SK-N-SH treated with all-trans-retinoic acid at 6 μM for 48 hours (cell line): Measurements from ENCODE around the gene PDLIM4.

Experiments used
- ATAC-seq: fragments of 200-7000 bp; cut with Tn5 transposase; 3 replicates; pipeline ENCODE4 v1.9.1; 2020; ENCODE audit warnings: mild to moderate bottlenecking, moderate library complexity
- ARNTL ChIP-seq: fragments of 450-650 bp; formaldehyde crosslinking; IDR thresholded peaks from 2 replicates; pipeline ENCODE4 v1.5.0; 2020; ENCODE audit warnings: low read depth, mild to moderate bottlenecking, moderate library complexity, borderline replicate concordance
- BACH2 ChIP-seq: fragments of 250-450 bp; sonication (Bioruptor Pico); IDR thresholded peaks from 2 replicates; pipeline ENCODE4 v1.9.0; 2021; ENCODE audit warnings: mild to moderate bottlenecking, borderline replicate concordance
- CSDC2 ChIP-seq: fragments of 250-450 bp; sonication (Bioruptor Pico); IDR thresholded peaks from 2 replicates; pipeline ENCODE4 v1.5.0; 2020; ENCODE audit warnings: mild to moderate bottlenecking, moderate library complexity
- ESRRG ChIP-seq: fragments of 250-450 bp; sonication (Bioruptor Pico); IDR thresholded peaks from 2 replicates; pipeline ENCODE4 v1.6.1; 2021; ENCODE audit warnings: mild to moderate bottlenecking
- GLIS3 ChIP-seq: fragments of 250-450 bp; sonication (Bioruptor Pico); IDR thresholded peaks from 2 replicates; pipeline ENCODE4 v1.5.0; 2020; ENCODE audit warnings: mild to moderate bottlenecking, moderate library complexity
- PPARA ChIP-seq: fragments of 250-450 bp; sonication (Bioruptor Pico); IDR thresholded peaks from 2 replicates; pipeline ENCODE4 v1.5.0; 2020; ENCODE audit warnings: mild to moderate bottlenecking, borderline replicate concordance
- RARB ChIP-seq: fragments of 250-450 bp; sonication (Bioruptor Pico); IDR thresholded peaks from 2 replicates; pipeline ENCODE4 v1.8.0; 2021; ENCODE audit warnings: mild to moderate bottlenecking, moderate library complexity
- SNAI2 ChIP-seq: fragments of 250-450 bp; sonication (Bioruptor Pico); IDR thresholded peaks from 2 replicates; pipeline ENCODE4 v1.5.0; 2020; ENCODE audit warnings: mild to moderate bottlenecking, moderate library complexity
- TCF4 ChIP-seq: fragments of 250-450 bp; sonication (Bioruptor Pico); IDR thresholded peaks from 2 replicates; pipeline ENCODE4 v1.8.0; 2021; ENCODE audit warnings: mild to moderate bottlenecking, moderate library complexity, borderline replicate concordance
- TOX ChIP-seq: fragments of 250-450 bp; sonication (Bioruptor Pico); IDR thresholded peaks from 2 replicates; pipeline ENCODE4 v1.8.0; 2021; ENCODE audit warnings: mild to moderate bottlenecking, moderate library complexity, borderline replicate concordance
- ZC3H10 ChIP-seq: fragments of 250-450 bp; sonication (Bioruptor Pico); IDR thresholded peaks from 2 replicates; pipeline ENCODE4 v1.5.1; 2021; ENCODE audit warnings: mild to moderate bottlenecking, moderate library complexity
- ZFP3 ChIP-seq: fragments of 250-450 bp; sonication (Bioruptor Pico); IDR thresholded peaks from 2 replicates; pipeline ENCODE4 v1.5.0; 2020; ENCODE audit warnings: mild to moderate bottlenecking, moderate library complexity
- ZFP30 ChIP-seq: fragments of 450-650 bp; formaldehyde crosslinking; IDR thresholded peaks from 2 replicates; pipeline ENCODE4 v1.5.0; 2022; ENCODE audit warnings: mild to moderate bottlenecking, moderate library complexity
- ZNF565 ChIP-seq: fragments of 450-650 bp; formaldehyde crosslinking; conservative IDR thresholded peaks from 2 replicates; pipeline ENCODE4 v1.5.0; 2020; ENCODE audit warnings: low read depth, mild to moderate bottlenecking, moderate library complexity
- ZNF8 ChIP-seq: fragments of 450-650 bp; formaldehyde crosslinking; IDR thresholded peaks from 2 replicates; pipeline ENCODE4 v1.5.0; 2020; ENCODE audit warnings: mild to moderate bottlenecking, moderate library complexity
- TF ChIP-seq, protein P1 (sequence below): fragments of 250-450 bp; sonication (Bioruptor Pico); IDR thresholded peaks from 2 replicates; pipeline ENCODE4 v1.5.1; 2021; ENCODE audit warnings: mild to moderate bottlenecking, moderate library complexity
- TF ChIP-seq, protein P2 (sequence below): fragments of 250-450 bp; sonication (Bioruptor Pico); IDR thresholded peaks from 2 replicates; pipeline ENCODE4 v1.5.0; 2020; ENCODE audit warnings: mild to moderate bottlenecking, moderate library complexity
- TF ChIP-seq, protein P3 (sequence below): fragments of 250-450 bp; sonication (Bioruptor Pico); IDR thresholded peaks from 2 replicates; pipeline ENCODE4 v1.8.0; 2020; ENCODE audit warnings: mild to moderate bottlenecking, moderate library complexity, borderline replicate concordance
- TF ChIP-seq, protein P4 (sequence below): fragments of 250-450 bp; sonication (Bioruptor Pico); IDR thresholded peaks from 2 replicates; pipeline ENCODE4 v1.5.1; 2020; ENCODE audit warnings: low read depth, mild to moderate bottlenecking, moderate library complexity
- TF ChIP-seq, protein P5 (sequence below): fragments of 250-450 bp; sonication (Bioruptor Pico); IDR thresholded peaks from 2 replicates; pipeline ENCODE4 v1.8.0; 2021; ENCODE audit warnings: low read depth, mild to moderate bottlenecking, moderate library complexity, borderline replicate concordance

PDLIM4 gene

DNA sequence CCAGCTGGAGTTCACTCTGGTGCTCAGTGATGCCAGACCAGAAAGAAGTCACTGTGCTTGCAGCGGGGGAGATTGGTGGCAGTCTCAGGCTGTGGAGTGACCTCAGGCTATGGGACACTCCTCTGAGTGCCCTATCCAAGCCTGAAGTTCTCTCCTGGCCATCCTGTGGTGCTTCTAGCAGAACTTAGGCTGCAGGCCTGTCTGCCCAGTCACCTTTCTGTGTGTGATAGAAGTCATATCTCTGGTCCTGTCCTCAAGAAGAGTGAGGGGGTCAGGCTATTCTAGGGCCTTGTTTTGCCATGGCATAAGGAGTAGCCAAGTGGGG lies 9.3 kb downstream of the PDLIM4 start:
- TF ChIP-seq ZFP30 (CRISPR knock-in tag) (no peak), PPARA (CRISPR knock-in tag) (no peak), ZFP3 (CRISPR knock-in tag) (no peak), BACH2 (no peak), TCF4 (CRISPR knock-in tag) (no peak), CSDC2 (CRISPR knock-in tag) (no peak), RARB (CRISPR knock-in tag) (no peak), ZNF8 (no peak), ESRRG (CRISPR knock-in tag) (no peak), SNAI2 (no peak), GLIS3 (CRISPR knock-in tag) (no peak), ZNF565 (CRISPR knock-in tag) (no peak), ZC3H10 (no peak), ARNTL (no peak)
- TF ChIP-seq, protein P1, sequence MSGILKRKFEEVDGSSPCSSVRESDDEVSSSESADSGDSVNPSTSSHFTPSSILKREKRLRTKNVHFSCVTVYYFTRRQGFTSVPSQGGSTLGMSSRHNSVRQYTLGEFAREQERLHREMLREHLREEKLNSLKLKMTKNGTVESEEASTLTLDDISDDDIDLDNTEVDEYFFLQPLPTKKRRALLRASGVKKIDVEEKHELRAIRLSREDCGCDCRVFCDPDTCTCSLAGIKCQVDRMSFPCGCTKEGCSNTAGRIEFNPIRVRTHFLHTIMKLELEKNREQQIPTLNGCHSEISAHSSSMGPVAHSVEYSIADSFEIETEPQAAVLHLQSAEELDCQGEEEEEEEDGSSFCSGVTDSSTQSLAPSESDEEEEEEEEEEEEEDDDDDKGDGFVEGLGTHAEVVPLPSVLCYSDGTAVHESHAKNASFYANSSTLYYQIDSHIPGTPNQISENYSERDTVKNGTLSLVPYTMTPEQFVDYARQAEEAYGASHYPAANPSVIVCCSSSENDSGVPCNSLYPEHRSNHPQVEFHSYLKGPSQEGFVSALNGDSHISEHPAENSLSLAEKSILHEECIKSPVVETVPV (CRISPR knock-in tag), result no peak
- TF ChIP-seq, protein P2, sequence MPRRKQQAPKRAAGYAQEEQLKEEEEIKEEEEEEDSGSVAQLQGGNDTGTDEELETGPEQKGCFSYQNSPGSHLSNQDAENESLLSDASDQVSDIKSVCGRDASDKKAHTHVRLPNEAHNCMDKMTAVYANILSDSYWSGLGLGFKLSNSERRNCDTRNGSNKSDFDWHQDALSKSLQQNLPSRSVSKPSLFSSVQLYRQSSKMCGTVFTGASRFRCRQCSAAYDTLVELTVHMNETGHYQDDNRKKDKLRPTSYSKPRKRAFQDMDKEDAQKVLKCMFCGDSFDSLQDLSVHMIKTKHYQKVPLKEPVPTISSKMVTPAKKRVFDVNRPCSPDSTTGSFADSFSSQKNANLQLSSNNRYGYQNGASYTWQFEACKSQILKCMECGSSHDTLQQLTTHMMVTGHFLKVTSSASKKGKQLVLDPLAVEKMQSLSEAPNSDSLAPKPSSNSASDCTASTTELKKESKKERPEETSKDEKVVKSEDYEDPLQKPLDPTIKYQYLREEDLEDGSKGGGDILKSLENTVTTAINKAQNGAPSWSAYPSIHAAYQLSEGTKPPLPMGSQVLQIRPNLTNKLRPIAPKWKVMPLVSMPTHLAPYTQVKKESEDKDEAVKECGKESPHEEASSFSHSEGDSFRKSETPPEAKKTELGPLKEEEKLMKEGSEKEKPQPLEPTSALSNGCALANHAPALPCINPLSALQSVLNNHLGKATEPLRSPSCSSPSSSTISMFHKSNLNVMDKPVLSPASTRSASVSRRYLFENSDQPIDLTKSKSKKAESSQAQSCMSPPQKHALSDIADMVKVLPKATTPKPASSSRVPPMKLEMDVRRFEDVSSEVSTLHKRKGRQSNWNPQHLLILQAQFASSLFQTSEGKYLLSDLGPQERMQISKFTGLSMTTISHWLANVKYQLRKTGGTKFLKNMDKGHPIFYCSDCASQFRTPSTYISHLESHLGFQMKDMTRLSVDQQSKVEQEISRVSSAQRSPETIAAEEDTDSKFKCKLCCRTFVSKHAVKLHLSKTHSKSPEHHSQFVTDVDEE, result no peak
- TF ChIP-seq, protein P3, sequence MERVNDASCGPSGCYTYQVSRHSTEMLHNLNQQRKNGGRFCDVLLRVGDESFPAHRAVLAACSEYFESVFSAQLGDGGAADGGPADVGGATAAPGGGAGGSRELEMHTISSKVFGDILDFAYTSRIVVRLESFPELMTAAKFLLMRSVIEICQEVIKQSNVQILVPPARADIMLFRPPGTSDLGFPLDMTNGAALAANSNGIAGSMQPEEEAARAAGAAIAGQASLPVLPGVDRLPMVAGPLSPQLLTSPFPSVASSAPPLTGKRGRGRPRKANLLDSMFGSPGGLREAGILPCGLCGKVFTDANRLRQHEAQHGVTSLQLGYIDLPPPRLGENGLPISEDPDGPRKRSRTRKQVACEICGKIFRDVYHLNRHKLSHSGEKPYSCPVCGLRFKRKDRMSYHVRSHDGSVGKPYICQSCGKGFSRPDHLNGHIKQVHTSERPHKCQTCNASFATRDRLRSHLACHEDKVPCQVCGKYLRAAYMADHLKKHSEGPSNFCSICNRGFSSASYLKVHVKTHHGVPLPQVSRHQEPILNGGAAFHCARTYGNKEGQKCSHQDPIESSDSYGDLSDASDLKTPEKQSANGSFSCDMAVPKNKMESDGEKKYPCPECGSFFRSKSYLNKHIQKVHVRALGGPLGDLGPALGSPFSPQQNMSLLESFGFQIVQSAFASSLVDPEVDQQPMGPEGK (CRISPR knock-in tag), result no peak
- TF ChIP-seq, protein P4, sequence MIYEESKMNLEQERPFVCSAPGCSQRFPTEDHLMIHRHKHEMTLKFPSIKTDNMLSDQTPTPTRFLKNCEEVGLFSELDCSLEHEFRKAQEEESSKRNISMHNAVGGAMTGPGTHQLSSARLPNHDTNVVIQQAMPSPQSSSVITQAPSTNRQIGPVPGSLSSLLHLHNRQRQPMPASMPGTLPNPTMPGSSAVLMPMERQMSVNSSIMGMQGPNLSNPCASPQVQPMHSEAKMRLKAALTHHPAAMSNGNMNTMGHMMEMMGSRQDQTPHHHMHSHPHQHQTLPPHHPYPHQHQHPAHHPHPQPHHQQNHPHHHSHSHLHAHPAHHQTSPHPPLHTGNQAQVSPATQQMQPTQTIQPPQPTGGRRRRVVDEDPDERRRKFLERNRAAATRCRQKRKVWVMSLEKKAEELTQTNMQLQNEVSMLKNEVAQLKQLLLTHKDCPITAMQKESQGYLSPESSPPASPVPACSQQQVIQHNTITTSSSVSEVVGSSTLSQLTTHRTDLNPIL (CRISPR knock-in tag), result no peak
- TF ChIP-seq, all 23 proteins: peak for 0
- ATAC-seq, result no peak

DNA sequence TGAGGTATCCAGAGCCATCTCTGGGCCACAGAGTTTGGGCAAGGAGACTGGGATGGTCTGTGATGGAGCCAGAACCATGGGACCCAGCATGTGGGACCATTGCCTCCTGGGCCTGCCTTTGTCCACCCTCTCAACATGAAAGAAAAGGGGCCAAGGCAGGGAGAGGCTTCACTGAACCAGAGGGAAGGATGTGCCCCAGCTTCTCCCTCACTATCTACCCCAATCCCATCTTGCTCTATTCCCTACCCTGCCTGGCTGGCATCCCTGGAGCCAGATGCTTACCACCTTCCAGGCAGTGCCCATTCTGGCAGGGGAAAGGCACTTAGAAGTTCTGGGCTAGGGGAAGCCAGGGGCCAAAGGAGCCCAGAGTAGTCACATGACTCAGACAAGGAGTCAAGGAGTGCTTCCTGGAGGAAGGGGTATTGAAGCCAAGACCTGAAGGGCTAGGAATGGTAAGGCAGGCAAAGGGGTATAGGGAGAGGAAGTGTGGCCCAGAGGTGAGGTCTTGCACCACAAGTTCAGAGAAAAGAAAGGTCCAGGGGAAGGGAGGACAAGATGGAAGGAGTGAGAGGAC lies 9.8 kb downstream of the PDLIM4 start:
- ATAC-seq, result no peak
- no peak for TF ChIP-seq GLIS3 (CRISPR knock-in tag)
- TF ChIP-seq, protein P5, sequence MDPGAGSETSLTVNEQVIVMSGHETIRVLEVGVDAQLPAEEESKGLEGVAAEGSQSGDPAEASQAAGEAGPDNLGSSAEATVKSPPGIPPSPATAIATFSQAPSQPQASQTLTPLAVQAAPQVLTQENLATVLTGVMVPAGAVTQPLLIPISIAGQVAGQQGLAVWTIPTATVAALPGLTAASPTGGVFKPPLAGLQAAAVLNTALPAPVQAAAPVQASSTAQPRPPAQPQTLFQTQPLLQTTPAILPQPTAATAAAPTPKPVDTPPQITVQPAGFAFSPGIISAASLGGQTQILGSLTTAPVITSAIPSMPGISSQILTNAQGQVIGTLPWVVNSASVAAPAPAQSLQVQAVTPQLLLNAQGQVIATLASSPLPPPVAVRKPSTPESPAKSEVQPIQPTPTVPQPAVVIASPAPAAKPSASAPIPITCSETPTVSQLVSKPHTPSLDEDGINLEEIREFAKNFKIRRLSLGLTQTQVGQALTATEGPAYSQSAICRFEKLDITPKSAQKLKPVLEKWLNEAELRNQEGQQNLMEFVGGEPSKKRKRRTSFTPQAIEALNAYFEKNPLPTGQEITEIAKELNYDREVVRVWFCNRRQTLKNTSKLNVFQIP (CRISPR knock-in tag), result no peak

DNA sequence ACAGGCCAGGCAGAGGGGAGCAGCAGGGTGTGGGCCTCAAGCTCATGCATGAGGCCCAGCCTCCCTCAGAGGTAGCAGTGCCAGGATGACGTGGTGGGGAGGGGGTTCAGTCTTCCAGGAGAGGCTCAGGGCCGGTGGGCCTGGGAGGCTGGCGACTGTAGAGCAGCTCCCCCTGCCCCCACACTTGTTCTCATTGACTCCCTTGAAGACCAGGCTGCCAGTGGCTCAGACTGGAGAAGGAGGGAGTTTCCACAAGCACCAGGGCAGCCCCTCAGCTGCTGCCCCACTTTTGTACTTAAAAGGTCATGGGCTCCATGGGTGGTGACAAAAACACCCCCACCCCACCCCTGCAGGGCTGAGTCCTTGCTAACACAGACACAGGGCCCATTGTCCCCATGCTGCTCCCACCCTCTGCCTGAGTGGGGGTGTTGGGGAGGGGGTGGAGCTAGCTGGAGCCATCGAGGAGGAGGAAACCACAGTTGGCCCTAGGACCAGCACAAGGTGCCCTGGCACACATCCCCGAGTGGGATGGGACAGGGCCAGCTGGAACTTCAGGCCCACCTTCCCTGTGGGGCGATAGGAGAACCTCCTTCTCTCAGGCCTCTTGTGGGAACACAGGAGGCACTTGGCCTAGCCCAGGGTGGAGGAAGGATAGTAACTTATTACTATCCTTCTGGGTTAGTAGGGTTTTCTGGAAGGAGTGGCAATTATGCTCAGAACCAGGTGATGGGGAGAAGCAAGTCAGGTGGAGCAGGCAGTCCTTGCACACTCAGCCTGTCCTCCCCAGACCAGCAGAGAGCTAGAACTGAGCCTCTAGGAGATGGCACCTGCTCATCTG lies 10.7 kb downstream of the PDLIM4 start:
- ATAC-seq, result no peak
- TF ChIP-seq ARNTL (no peak), CSDC2 (CRISPR knock-in tag) (no peak), BACH2 (no peak), PPARA (CRISPR knock-in tag) (no peak), TOX (CRISPR knock-in tag) (no peak), RARB (CRISPR knock-in tag) (no peak)
- TF ChIP-seq, protein P3 (CRISPR knock-in tag), result no peak
- TF ChIP-seq, protein P1 (CRISPR knock-in tag), result no peak
- TF ChIP-seq, protein P5 (CRISPR knock-in tag), result no peak
- TF ChIP-seq, protein P4 (CRISPR knock-in tag), result no peak
